HG02759 (cell line): ENCODE data around the gene PLIN5.
"Not testable (repeated sequence)": the region's sequence is repeated elsewhere in the genome, so short reads cannot be mapped to it uniquely, and the experiment has no call there.

Source experiments
- ATAC-seq: cut with Tn5 transposase; IDR thresholded peaks from one replicate; pipeline ENCODE4 v1.9.1; 2021; ENCODE audit warnings: mild to moderate bottlenecking, moderate library complexity; ENCODE audit not compliant: unreplicated experiment

The PLIN5 gene

GRCh38 chr19:4570402-4570801 is 35.4 kb upstream of the PLIN5 start:
- no peak for ATAC-seq

- ATAC-seq: no peak
Observed at GRCh38 chr19:4568886-4569285, 33.9 kb upstream of the PLIN5 start.

GRCh38 chr19:4567584-4568071 is 32.6 kb upstream of the PLIN5 start:
- ATAC-seq: no peak

GRCh38 chr19:4566402-4567051 is 31.5 kb upstream of the PLIN5 start:
- ATAC-seq: no peak

DNA sequence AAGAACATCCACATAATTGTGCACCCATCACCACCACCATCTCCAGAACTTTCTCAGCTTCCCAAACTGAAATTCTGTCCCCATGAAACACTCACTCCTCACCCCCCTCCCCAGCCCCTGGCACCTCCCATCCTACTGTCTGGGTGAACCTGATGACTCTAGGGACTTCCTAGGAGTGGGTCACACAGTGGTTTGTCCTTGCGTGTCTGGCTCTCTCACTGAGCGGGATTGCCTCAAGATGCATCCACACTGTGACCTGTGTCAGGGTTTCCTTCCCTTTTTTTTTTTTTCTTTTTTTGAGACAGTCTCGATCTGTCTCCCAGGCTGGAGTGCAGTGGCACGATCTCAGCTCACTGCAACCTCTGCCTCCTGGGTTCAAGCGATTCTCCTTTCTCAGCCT is 28.5 kb upstream of the PLIN5 start:
- not testable (repeated sequence) for ATAC-seq

DNA sequence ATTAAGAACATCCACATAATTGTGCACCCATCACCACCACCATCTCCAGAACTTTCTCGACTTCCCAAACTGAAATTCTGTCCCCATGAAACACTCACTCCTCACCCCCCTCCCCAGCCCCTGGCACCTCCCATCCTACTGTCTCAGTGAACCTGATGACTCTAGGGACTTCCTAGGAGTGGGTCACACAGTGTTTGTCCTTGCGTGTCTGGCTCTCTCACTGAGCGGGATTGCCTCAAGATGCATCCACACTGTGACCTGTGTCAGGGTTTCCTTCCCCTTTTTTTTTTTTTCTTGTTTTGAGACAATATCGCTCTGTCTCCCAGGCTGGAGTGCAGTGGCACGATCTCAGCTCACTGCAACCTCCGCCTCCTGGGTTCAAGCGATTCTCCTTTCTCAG is 27.1 kb upstream of the PLIN5 start:
- not testable (repeated sequence) for ATAC-seq

DNA sequence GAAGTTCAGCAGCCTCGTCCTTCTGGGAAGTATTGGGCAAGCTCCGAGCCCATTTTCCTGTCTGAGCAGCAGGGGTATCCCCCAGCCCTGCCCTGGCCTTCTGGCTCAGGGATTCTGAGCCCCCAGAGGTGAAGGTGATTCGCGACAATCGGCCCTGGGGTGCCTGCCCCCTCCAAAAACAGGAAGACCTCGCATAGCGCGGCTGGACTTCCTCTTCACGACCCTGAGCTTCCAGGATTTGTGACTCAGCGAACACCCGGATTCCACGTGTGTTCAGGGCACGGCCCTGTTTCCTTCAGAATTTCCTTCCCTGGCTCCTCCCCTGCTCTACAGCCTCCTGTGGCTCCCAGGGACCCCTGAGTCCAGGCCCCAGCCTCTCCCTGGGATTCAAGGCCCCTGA is 24.5 kb upstream of the PLIN5 start, which contains the start of gene SEMA6B:
Gene SEMA6B, minus strand, starts transcription at position 116 of the 400 bp plus-strand sequence. CDS start 1,227 bp downstream, outside the sequence.
- ATAC-seq: no peak

GRCh38 chr19:4557971-4558941 is 23.2 kb upstream of the PLIN5 start:
- ATAC-seq: no peak

DNA sequence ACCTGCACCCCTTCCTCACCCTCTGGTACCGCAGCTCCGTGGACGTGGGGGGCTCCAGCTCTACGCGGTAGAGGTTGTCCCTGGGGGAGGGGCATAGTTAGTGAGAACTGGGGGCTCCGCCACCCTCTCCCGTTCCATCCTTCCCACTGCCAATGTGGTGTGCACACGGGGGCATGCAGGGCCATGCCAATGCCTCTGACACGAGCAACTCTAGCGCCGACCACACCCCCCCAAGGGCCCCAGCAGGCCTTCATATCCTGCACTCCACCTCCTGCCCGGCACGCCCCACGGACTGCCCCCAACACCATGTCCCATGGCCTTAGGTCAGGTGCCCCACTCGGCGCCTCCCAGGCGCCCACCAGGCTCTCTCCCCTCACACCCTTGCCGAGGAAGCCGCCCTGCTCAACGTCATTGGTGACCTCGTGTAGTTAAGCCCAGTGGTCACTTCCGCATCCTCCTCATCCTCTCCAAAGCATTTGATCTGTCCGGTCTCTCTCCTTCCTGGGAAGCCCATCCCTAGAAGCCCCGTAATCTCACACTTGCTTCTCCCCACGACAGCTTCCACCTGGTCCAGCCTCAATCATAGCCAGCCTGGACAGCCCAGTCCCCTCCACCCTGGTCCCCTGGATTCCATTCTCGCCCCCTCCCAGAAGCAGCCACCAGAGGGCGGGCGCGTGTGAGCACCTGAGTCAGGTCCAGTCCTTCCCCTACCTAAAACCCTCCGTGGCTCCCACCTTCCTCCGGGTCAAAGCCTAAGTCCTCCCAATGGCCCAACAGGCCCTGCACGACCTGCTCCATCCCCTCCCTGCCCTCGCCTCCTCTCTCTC is 22.3 kb upstream of the PLIN5 start:
- no peak for ATAC-seq

DNA sequence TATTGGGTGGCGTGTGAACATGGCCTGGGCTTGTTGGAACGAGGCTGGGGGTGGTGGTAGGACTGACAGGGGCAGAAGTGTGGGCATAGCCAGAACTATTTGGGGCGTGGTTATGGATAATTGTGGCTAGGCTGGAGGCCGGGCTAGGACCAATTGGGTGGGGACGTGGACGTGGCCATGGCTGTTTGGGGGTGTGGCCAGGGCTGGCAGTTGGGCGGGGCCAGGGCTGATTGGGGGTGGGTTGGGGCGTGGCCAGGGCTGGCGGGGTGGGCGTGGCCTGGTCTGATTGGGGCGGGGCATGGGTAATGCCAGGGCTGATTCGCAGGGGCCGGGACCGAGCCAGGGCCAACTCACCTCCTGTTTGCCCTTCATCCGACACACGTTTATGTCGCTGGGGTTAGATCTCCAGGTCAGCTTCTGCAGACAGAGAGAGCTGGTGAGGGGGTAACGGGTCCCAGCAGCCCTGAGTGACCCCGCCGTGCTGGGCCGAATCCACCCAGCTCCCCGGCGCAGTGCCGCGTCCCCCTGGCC is 21.6 kb upstream of the PLIN5 start:
- no peak for ATAC-seq

DNA sequence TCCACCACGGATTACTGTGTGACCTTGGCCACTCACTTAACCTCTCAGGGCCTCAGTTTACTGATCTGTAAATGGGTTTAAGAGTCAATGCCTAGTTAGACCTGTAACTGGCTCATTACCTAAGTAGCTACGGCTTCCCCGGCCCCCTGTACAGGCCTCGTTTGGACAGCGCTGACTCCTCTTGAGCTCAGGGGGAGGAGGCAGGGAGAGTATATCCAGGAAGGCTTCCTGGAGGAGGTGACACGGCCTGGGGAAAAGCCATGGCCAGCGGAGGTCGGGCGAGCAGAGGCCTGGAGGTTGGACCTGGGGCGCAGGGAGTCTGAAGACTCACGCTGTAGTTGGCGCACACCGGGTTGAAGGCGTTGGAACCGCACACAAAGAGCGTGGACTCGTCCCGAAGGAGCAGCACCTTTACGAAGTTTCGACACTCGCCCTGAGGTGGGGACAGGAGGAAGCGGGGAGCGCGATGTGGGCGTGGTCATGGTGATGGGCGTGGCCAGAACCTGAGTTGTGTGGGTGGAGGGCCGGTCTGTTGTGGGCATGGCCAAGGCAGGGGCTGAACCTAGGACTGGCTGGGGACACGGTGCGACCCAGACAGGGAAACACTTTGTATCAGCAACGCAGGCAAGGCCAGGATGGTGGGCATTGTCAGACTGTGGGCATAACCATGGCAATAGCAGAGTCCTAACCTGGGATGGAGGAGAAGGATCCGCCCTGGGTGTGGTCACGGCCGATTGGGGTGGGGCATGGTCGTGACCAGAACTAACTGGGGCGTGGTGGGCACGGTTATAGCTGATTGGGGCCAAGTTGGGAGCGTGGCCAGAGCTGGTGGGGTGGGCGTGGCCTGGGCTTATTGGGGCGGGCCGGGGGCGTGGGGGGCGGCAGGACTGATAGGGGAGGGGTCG is 20.9 kb upstream of the PLIN5 start:
- no peak for ATAC-seq

GRCh38 chr19:4554717-4555116 is 19.7 kb upstream of the PLIN5 start:
- no peak for ATAC-seq

DNA sequence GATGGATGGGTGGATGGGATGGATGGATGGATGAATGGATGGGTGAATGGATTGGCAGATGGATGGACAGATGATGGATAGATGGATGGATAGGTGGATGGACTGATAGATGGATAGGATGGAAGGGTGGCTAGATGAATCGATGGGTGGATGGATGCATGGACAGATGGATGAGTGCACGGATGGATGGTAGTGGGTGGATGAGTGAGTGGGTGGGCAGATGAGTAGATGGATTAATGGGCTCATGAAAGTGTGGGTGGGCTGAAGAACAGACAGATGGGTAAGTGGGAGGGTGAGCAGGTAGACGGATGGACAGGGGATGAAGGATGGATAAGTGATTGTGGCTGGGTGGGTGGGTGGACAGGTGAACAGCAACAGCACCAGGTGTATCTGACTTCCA is 18.8 kb upstream of the PLIN5 start:
- no peak for ATAC-seq

GRCh38 chr19:4553092-4553695 is 18.2 kb upstream of the PLIN5 start:
- no peak for ATAC-seq

DNA sequence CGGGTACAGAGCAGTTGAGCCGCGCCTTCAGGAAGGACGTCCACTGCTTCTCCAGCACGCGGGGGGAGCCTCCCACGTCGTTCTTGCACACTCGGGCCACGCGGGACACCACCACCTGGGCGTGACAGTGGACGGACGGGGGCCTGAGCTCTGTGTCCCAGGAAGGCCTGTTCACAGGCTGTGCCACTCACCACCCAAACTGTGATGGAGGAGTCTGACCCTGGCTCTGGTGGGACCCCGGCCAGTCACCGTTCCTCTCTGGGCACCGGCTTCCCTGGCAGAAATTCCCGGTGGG is 17.4 kb upstream of the PLIN5 start:
- ATAC-seq: no peak

- no peak for ATAC-seq
Observed at GRCh38 chr19:4550479-4551050, 15.5 kb upstream of the PLIN5 start.

DNA sequence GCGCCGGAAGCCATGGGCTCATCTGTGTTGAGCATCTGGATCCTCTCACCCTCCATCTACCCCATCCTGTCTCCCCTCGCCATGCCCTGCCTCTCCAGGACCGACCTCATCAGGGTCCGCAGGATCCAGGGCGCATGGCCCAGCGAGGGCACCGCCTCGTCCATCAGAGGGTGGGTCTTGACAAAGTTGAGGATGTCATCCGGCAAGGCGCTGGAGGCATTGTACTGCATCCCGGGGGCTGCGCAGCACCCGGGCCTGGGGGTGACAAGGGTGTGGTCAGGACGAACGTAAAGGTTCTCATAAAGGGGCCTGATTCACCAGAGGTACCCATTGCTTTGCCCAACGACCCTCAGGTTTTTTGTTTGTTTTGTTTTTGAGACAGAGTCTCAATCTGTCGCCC is 15.0 kb upstream of the PLIN5 start:
- no peak for ATAC-seq

DNA sequence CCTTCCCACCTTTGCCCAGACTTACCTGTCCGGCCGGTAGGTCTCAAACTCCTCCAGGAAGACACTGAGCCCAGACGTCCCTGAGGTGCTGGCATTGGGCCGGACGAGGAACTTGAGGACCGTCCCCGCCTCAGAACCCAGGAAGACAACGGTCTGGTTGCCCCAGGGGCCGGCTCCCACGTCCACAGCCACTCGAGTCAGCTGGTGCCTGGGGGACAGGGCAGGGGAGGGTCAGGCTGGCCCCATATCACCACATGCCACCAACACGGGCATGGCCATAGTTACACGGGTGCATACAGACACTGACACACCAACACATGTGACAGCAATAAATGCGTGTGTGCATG is 13.2 kb upstream of the PLIN5 start:
- ATAC-seq: no peak
